Keratinocyte (primary cell): ENCODE measurements around the gene EPHB4.

ENCODE experiments used
- CTCF ChIP-seq, 3 experiments: IDR thresholded peaks in 1 of 3; conservative IDR thresholded peaks in 1 of 3; optimal IDR thresholded peaks in 1 of 3; 2 replicates in 2 of 3; 3 replicates in 1 of 3; pipeline versions ENCODE3 to v1.5.1; 2011; ENCODE audit warnings: low read length in 3 of 3, mild to moderate bottlenecking in 3 of 3, moderate library complexity in 2 of 3, control low read depth in 1 of 3, inconsistent platforms in 1 of 3; ENCODE audit not compliant: insufficient read depth in 2 of 3; ENCODE audit errors: extremely low read depth in 1 of 3
- EZH2 ChIP-seq: IDR thresholded peaks from one replicate; pipeline ENCODE4 v1.6.1; 2012; ENCODE audit warnings: inconsistent platforms, mild to moderate bottlenecking, low read length, moderate library complexity

GRCh38 chr7:100826514-100827329 lies 601 bp downstream of the EPHB4 start:
- no peak for TF ChIP-seq CTCF (optimal IDR thresholded peaks at IDR 0.05 in 1 of 3, IDR thresholded peaks at IDR 0.05 in 1 of 3, conservative IDR thresholded peaks at IDR 0.05 in 1 of 3; ENCODE audit: extremely low read depth in 1 of 3, insufficient read depth in 2 of 3, low read length in 3 of 3)
- TF ChIP-seq EZH2 = no peak
